Sigmoid colon (tissue), 4 donors: ENCODE results near the gene SULT2B1.

Source experiments
- CTCF ChIP-seq, 4 experiments: fragments of 450-650 bp in 3 of 4; fragments of 200-600 bp in 1 of 4; IDR thresholded peaks; one replicate each; pipeline ENCODE4 v1.5.1; 2016 to 2019; ENCODE audit warnings: antibody characterized with exemption in 4 of 4, mild to moderate bottlenecking in 3 of 4, moderate library complexity in 2 of 4
- EP300 ChIP-seq, 4 donors: sonication (generic); formaldehyde crosslinking; IDR thresholded peaks; one replicate each; pipeline ENCODE4 v1.6.1; 2017; ENCODE audit warnings: antibody characterized with exemption in 4 of 4
- POLR2A ChIP-seq, 2 donors: fragments of 450-650 bp; IDR thresholded peaks; one replicate each; pipeline ENCODE4 v1.6.1; 2016; ENCODE audit warnings: antibody characterized with exemption in 2 of 2, mild to moderate bottlenecking in 2 of 2, moderate library complexity in 2 of 2
- POLR2AphosphoS5 ChIP-seq, 4 donors: sonication (generic); formaldehyde crosslinking; IDR thresholded peaks; one replicate each; pipeline ENCODE4 v1.6.1; 2017; ENCODE audit warnings: antibody characterized with exemption in 4 of 4

- TF ChIP-seq CTCF (IDR thresholded peaks at IDR 0.05) (no peak), POLR2AphosphoS5 (IDR thresholded peaks at IDR 0.05) (no peak), EP300 (IDR thresholded peaks at IDR 0.05) (no peak), POLR2A (IDR thresholded peaks at IDR 0.05) (no peak)
Measured at GRCh38 chr19:48615231-48616040, 63.5 kb downstream of the SULT2B1 start.
